ENCODE results near the gene TANGO6. TPM values are rescaled to one million over a fixed set of nuclear protein-coding genes. Genes with fewer than 3 reads are reported as not detected.

The TANGO6 gene
- total and polyA plus RNA-seq, 2 of the 8 experiments (the other 6 are each of a cell fraction or from before 2014, with no cell fraction given), result 5.0 to 19.5 TPM

DNA sequence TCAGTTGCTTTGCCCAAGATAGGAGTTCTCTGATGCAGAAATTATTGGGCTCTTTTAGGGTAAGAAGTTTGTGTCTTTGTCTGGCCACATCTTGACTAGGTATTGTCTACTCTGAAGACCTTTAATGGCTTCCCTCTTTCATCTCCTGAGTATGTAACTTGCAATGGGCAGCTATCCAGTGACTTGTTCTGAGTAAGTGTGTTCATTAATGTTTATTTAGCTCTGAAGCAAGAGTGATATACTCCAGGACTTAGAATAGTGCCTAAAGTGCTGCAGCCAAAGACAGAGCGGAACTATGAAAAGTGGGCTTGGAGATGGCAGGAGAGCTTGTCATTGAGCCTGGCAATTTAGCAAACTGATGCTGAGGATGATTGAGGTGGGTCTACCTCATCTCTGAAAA lies 8.8 kb upstream of the TANGO6 start (continued):
- TF ChIP-seq ZNF274 (IDR thresholded peaks at IDR 0.05; ENCODE audit: borderline replicate concordance, extremely low read depth, low read length), result no peak
